ENCODE data around the gene SLC22A16.

The SLC22A16 gene

DNA sequence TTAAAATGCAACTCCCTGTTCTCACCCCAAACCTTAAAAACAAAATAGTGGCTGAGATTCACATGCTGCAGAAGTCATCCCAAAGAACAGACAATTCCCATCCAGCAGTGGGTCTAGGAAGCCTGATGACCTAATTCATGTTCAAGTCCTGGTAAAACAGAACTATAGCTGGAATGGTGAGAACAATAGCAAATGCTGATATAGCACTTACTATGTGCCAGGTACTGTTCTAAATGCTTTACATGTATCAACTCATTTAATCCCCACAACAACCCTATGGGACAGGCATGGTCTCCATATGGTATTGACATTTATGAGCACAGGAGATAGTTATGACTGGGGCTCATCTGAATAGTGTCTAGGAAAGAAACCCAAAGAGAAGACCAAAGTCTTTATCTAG lies 66.6 kb downstream of the SLC22A16 start:
- no peak overlapping the region for H3K4me3 ChIP-seq (ENCODE audit: low read depth, low read length)

DNA sequence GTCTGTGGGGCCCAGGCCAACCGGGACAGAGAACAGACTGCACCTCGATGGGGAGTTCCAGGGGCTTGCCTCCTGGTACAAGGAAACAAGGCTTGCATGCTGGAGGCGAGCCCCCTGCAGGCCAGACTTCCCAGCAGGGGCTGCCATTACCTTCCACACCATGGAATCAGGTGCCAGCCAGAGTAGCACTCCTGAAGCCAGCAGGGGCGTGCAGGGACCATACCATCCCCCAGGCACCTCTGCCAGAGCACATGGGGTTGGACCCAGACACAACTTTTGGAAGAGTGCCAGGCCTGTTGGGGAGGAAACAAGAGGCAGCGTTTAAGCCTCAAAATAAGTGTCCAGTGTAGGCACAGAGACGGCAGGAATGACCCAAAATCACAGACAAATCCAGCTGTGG lies 67.5 kb downstream of the SLC22A16 start:
- H3K4me3 ChIP-seq (ENCODE audit: low read depth, low read length) = no peak overlapping the region

DNA sequence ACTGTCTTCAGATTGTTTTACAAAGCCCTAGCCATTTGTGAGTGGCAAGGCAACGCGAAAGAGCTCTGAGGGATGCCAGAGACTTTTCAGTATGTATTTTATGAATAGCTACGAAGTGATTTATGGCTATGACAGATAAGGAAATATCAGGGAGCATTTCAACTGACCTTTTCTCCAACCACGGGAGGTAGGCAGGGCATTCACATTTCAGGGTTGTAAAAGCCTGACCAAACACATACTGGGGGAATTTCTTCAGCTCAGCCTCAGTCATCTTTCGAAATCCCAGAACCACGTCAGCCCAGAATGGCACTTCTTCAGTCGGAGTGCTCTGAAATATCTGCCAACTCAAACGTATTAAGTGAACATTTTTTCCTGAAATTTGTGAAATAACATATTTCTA lies 71.8 kb downstream of the SLC22A16 start:
- no peak overlapping the region for H3K4me3 ChIP-seq (ENCODE audit: low read depth, low read length)

DNA sequence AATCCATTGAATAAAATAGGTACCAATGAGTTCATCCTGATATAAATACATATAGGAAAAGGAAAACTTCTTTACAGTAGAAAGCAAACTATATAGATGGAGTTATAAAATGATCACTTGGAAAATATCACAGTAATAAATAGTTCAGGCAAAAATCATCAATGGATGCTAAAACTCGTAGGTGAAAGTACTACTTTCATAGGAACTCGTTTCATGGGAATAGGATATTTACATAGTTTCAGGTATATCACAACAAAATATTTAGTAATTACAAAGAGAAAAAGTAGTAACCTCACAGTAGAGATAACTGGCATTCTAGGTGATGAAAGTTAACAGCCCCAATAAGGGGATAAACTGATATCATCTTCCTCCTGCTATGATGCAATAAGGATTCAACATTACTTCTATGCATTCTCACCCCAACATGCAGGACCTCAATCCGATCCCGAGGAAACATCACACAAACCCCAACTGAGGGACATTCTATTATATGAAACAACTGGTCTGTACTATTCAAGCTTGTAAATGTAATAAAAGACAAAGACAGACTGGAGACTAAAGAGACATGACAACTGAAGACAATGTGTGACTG lies 74.7 kb downstream of the SLC22A16 start:
- no peak overlapping the region for H3K4me3 ChIP-seq (ENCODE audit: low read depth, low read length)

DNA sequence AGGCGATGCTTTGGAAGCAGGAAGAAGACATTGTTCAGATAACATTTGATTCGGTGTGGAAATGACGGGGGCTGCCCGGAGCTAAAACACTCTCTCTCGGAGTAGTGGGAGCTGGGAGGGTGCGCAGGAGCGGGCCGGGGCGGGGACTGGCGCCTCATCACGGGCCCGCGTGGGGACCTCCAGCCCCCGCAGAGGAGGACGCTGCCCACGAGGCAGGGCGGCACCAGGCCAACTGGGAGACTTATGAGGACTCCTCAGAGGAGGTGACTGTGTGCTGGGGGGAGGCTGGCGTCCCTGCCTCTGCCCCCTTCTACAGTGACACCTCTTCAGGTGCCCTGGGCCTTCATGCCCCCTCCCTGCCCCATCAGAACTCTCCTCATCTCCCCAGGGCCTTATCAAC lies 76.2 kb downstream of the SLC22A16 start:
- H3K4me3 ChIP-seq (ENCODE audit: low read depth, low read length) = no peak overlapping the region

DNA sequence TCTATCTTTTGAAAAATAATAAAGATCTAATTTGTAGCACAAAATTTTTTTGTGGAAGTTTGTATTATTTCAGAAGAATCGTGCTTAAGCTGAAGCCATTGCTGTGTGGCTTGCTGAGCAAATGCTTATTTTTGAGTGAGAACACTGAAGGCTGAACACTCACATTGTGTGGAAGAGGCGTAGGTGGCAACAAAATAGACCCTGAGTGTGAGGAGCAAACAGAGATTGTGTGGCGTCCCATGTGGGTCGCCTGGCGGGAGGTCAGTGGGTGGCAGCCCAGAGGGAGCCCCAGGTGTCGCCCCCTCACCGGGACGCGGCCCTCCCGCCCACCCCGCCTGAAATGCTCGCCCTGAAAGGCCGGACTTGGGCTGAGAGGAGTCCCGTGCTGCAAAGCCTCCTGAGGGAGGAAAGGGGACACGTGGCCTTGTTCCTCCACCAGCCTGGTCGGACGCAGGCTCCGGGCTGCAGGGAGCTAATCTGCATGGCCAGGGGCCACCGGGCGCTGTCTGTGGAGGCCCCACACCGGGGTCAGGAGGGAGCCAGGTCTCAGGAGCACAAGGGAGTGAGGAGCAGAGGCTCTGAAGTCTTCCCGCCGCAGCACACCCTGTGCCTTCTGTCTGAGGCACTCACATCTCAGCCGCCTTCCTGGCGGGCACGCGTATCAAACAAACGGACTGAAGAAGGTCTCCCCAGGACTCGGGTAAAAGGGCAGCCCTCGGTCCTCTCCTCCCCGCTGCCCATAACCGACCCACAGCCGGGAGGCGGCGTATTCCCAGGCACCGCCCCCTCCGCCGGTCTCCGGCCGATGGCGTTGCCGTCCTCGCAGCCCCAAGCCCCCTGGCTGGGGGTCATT lies 77.0 kb downstream of the SLC22A16 start:
- H3K4me3 ChIP-seq (ENCODE audit: low read depth, low read length) = no peak overlapping the region

DNA sequence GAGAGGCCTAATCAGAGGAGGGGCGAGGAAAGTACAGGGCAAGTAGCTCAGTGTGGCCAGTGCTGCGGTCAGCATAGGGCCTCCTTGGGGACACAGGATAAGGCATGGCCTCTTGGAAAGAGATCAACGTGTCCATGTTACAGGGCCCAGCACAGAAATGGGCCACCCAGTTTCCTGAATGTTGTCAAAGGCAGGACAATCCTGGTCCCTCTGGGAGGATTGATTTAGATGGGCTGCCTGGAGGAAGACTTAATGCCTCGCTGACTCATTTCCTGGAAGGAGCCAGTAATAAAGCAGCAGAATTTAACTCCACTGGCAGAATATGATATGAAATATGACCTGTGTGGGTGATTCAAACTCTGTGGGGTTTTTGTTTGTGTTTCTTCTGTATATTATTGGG lies 77.6 kb downstream of the SLC22A16 start:
- H3K4me3 ChIP-seq (ENCODE audit: low read depth, low read length) = no peak overlapping the region

DNA sequence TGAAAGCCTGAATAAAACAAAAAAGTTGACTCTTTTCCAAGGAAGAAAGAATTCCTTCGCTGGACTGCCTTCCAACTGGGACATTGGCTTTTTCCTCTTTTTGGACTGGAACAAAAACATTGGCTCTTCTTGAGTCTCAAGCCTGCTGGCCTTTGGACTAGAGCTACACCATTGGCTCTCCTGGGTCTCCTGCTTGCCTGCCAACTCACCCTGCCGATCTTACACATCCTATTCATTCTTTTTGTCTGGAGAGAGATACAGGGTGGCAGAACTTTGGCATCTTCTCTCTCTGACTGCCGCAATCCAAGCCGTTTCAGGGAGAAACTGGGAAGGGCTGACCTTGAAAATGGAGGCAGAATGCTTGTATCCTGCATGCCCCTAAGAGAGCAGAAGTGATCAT lies 81.2 kb downstream of the SLC22A16 start:
- H3K4me3 ChIP-seq (ENCODE audit: low read depth, low read length) = no peak overlapping the region

DNA sequence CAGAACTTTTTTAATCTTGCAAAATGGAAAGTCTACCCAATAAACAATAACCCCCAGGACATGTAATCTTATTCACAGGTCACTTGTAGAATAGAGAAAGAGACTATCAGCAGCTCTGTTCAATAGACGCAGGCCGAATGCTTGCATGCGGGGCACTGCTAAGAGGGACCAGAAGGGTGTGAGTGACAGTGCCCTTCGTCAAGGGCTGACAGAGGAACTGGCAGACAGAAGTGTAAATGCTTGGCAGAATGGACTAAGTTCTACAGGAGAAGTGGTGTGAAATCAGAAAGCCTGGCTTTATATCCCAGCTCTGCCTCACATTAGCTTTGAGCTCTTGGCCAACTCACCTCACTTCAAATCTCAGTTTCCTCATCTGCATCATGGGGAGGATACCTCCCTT lies 82.0 kb downstream of the SLC22A16 start:
- H3K4me3 ChIP-seq (ENCODE audit: low read depth, low read length) = no peak overlapping the region

DNA sequence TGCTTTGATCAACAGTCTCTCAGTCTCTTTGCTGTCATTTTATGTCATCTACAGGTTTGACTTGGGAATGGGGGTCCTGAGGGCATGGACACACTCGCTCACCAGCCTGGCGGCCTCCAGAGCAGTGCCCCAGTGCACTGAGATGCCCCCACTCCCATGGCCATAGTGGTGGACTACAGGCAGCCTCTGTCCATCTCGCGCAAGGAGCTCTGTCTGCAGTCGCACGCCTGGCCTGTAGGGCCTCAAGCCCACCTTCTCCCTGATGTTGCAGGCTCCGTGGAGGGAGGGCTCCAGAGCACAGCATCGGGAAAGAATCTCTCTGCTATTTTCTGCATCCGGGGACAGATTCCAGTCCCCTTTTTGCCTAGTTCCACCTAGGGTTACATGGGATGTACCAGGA lies 83.7 kb downstream of the SLC22A16 start:
- no peak overlapping the region for H3K4me3 ChIP-seq (ENCODE audit: low read depth, low read length)

DNA sequence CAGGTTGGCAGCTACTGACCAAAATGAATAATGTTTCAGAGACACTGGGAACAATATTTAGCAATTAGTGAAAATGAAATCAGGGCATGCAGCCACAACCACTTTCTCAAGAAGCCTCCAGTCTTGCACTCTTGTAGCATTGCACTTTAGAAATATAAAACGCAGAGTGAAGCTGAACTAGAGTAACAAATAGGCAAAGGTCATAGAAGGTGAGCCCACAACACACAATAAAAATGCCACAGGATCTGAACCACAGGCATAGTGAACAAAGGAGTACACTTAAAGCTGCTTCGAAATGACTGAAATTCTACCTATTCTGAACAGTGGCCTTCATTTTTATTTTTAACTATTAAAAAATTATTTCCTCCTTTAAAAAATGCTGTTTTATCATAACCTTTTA lies 86.0 kb downstream of the SLC22A16 start:
- no peak overlapping the region for H3K4me3 ChIP-seq (ENCODE audit: low read depth, low read length)

DNA sequence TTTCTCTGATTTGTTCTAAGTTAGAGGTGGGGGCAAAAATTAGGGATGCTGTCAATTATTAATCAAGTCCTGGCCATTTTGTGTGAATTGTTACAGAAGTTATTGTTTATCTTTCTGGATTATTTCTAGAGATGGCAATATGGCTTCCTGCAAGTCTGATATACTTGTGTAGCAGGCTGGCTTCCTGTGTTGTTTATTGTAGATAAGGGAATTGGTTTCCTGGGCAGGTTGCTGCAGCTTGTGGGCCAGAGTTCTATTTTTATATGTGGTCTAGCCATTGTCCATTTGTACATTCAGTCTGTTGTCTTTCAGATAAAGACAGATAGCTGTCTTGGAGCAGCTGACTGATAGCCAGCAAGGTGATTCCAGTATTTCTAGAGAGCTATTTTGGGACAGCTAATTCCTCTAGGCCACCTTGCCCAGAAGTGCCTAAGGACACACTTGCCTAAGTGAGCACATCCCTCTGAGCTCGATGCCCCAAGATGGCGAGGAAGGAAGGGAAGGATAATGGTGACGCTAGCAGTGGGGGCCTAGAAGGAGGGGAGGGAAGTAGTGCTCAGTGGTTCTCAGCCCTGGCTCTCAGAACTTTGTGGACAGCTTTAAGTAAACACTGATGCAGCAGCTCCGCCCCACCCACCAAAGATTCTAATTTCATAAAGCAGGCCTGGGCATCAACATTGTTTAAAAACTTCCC lies 86.6 kb downstream of the SLC22A16 start:
- H3K4me3 ChIP-seq (ENCODE audit: low read depth, low read length) = no peak overlapping the region

DNA sequence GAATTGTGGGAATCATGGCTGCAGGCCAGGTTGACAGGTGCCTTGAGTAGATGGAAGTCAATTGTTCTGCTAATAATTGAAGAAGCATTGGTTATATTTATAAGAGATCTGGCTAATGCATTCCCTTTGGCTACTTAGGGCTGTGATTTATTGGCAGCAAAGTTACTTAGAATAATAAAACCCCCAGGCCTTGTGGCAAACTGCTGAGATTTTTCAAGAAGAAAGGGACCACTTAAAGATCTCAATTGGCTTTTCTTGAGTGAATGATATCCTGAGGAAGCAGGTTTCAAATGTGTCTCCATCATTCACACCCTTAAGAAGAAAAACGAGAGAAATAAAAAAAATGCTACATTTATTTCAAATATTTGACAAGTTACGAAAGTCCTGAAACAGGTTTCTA lies 88.4 kb downstream of the SLC22A16 start:
- no peak overlapping the region for H3K4me3 ChIP-seq (ENCODE audit: low read depth, low read length)

DNA sequence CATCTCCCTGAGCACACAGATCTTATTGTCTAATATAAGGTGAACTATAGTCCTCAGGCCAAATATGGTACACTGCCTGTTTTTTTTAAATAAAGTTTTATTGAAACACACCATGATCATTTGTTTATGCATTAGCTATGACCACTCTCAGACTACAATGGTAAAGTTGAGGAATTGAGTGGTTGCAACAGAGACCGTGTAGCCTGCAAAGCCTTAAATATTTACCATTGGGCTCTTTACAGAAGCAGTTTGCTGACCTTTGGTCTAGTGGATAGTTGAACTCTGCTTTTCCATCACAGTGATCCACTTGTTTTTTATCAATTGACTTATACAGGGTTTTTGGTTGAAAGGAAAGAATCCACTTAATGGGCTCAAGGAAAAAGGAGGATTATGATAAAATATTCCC lies 91.0 kb downstream of the SLC22A16 start:
- H3K4me3 ChIP-seq (ENCODE audit: low read depth, low read length) = no peak overlapping the region

DNA sequence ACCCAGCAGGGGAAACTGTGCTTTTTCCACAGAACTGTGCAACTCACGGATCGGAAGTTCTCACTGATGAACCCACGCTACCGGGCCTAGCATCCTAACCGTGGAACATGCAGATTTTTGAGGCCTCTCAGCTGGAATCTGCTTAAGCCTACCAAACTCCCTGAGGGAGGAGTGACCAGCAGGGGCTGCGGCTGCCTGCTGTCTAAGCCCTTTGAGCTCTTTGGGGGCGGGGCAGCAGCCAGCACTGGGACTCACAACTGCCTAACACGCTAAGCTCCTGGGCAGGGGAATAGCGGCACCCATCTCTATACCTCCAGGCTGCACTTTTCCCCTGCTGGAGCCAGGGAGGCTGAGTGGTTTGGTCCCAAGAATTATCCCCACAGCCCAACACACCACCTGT lies 97.9 kb downstream of the SLC22A16 start:
- H3K4me3 ChIP-seq (ENCODE audit: low read depth, low read length) = no peak overlapping the region

Measured in iPS-11a (cell line).